ENCODE results near the gene LCMT1.

The LCMT1 gene

GRCh38 chr16:25093208-25094061 is 18.1 kb upstream of the LCMT1 start:
- H3K4me3 ChIP-seq (ENCODE audit: insufficient read depth, low read depth, low read length, poor library complexity, severe bottlenecking), result no peak overlapping the region
- no peaks in the 10 kb centered on the region for H3K9me3 ChIP-seq (ENCODE audit: control insufficient read depth, low read length)
- no peaks in the 10 kb centered on the region for H3K27me3 ChIP-seq (replicated peaks; ENCODE audit: control insufficient read depth, insufficient read depth, low read length, poor library complexity, severe bottlenecking)
- peaks cover 13% of the 10 kb centered on the region for H3K4me1 ChIP-seq (ENCODE audit: control insufficient read depth, insufficient read depth, low read length, poor library complexity, severe bottlenecking)
- no peak for DNase-seq
- H3K27ac ChIP-seq (ENCODE audit: insufficient read depth, low read length, poor library complexity, severe bottlenecking), result peak overlapping the region; percentile 14
- no peaks in the 10 kb centered on the region for H3K36me3 ChIP-seq (ENCODE audit: control insufficient read depth, insufficient read depth, low read length)

GRCh38 chr16:25094596-25094995 is 16.9 kb upstream of the LCMT1 start:
- Histone ChIP-seq H3K27ac (ENCODE audit: insufficient read depth, low read length, poor library complexity, severe bottlenecking) (no peak overlapping the region), H3K4me1 (ENCODE audit: control insufficient read depth, insufficient read depth, low read length, poor library complexity, severe bottlenecking) (peaks cover 13% of the 10 kb centered on the region), H3K36me3 (ENCODE audit: control insufficient read depth, insufficient read depth, low read length) (no peaks in the 10 kb centered on the region), H3K27me3 (replicated peaks; ENCODE audit: control insufficient read depth, insufficient read depth, low read length, poor library complexity, severe bottlenecking) (no peaks in the 10 kb centered on the region), H3K9me3 (ENCODE audit: control insufficient read depth, low read length) (no peaks in the 10 kb centered on the region), H3K4me3 (ENCODE audit: insufficient read depth, low read depth, low read length, poor library complexity, severe bottlenecking) (no peak overlapping the region)
- DNase-seq, result no peak

DNA sequence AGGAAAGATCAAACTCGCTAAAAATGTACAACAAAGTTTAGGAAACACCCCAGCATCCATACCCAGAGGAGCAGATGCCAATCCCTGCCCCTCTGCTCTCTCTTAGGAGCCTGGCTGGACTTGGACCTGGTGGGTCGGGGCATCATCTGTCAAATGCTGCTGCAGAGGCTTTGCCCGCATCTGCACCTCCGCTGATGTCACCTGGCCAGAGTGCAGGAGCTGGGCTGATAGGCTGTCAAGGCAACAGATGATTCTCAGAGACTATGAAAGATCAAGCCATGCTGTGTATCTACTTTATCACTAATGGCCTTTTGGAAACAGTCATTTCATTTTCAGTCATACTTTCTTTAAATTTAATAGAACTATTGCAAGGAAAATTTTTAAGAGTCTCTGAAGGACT is 15.9 kb upstream of the LCMT1 start:
- no peaks in the 10 kb centered on the region for H3K36me3 ChIP-seq (ENCODE audit: control insufficient read depth, insufficient read depth, low read length)
- no peaks in the 10 kb centered on the region for H3K9me3 ChIP-seq (ENCODE audit: control insufficient read depth, low read length)
- DNase-seq, result no peak
- H3K4me3 ChIP-seq (ENCODE audit: insufficient read depth, low read depth, low read length, poor library complexity, severe bottlenecking), result no peak overlapping the region
- H3K4me1 ChIP-seq (ENCODE audit: control insufficient read depth, insufficient read depth, low read length, poor library complexity, severe bottlenecking), result peaks cover 13% of the 10 kb centered on the region
- H3K27ac ChIP-seq (ENCODE audit: insufficient read depth, low read length, poor library complexity, severe bottlenecking), result no peak overlapping the region
- H3K27me3 ChIP-seq (replicated peaks; ENCODE audit: control insufficient read depth, insufficient read depth, low read length, poor library complexity, severe bottlenecking), result no peaks in the 10 kb centered on the region

DNA sequence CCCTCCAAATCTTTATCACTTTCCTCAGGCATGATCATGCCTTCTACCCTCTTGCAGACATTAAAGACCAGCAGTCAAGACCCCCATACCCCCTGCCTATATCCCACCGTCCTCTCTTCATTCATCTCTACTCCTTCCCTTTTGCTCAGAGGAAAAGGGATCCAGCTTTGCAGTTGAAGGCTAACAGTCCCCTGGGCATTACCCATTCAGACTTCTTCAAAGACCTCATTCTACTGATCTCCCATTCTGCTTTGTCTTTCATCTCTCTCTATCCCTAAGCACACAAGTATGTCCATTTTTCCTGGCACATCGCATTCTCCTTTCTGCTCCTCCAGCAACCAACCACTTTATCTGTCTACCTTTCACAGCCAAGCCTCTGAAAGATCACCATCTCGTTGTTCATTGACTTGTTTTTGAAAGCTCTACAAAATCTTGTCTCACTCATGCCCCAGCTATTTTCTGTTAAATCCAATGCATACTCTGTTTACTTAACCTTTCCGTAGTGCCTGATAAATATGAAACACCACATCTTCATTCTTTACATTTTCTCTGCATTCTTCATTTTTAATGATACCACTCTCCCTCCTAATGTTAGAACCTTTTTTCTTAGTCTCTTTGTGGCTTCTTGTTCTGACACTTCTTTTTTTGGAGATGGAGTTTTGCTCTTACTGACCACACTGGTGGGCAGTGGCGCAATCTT is 14.1 kb upstream of the LCMT1 start:
- Histone ChIP-seq H3K36me3 (ENCODE audit: control insufficient read depth, insufficient read depth, low read length) (no peaks in the 10 kb centered on the region), H3K4me1 (ENCODE audit: control insufficient read depth, insufficient read depth, low read length, poor library complexity, severe bottlenecking) (peaks cover 13% of the 10 kb centered on the region), H3K9me3 (ENCODE audit: control insufficient read depth, low read length) (no peaks in the 10 kb centered on the region), H3K4me3 (ENCODE audit: insufficient read depth, low read depth, low read length, poor library complexity, severe bottlenecking) (no peak overlapping the region), H3K27me3 (replicated peaks; ENCODE audit: control insufficient read depth, insufficient read depth, low read length, poor library complexity, severe bottlenecking) (no peaks in the 10 kb centered on the region), H3K27ac (ENCODE audit: insufficient read depth, low read length, poor library complexity, severe bottlenecking) (no peak overlapping the region)
- DNase-seq, result no peak

DNA sequence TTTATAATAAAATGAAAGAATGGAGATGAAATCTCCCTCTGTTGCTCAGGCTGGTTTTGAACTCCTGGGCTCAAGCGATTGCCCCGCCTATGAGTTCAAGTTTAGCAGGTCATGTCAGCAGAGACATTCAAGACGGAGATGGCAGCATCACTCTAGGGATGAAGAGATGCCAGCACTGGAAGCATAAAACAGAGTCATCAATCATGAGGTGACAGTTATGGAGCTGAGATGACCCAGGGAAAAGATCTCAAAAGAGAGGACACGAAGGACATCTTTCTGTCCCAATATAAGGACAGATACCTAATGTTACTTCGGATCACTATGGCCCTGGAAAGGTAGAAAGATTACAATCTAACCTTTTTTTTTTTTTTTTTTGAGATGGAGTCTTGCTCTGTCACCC is 11.0 kb upstream of the LCMT1 start:
- no peak for DNase-seq
- no peaks in the 10 kb centered on the region for H3K27me3 ChIP-seq (replicated peaks; ENCODE audit: control insufficient read depth, insufficient read depth, low read length, poor library complexity, severe bottlenecking)
- no peaks in the 10 kb centered on the region for H3K4me1 ChIP-seq (ENCODE audit: control insufficient read depth, insufficient read depth, low read length, poor library complexity, severe bottlenecking)
- no peaks in the 10 kb centered on the region for H3K9me3 ChIP-seq (ENCODE audit: control insufficient read depth, low read length)
- no peaks in the 10 kb centered on the region for H3K36me3 ChIP-seq (ENCODE audit: control insufficient read depth, insufficient read depth, low read length)
- H3K4me3 ChIP-seq (ENCODE audit: insufficient read depth, low read depth, low read length, poor library complexity, severe bottlenecking), result no peak overlapping the region
- no peak overlapping the region for H3K27ac ChIP-seq (ENCODE audit: insufficient read depth, low read length, poor library complexity, severe bottlenecking)

- peak; percentile 56 to 70 (median 61) for DNase-seq
- H3K36me3 ChIP-seq (ENCODE audit: control insufficient read depth, insufficient read depth, low read length), result no peaks in the 10 kb centered on the region
- peak overlapping the region; percentile 83 for H3K4me3 ChIP-seq (ENCODE audit: insufficient read depth, low read depth, low read length, poor library complexity, severe bottlenecking)
- no peaks in the 10 kb centered on the region for H3K27me3 ChIP-seq (replicated peaks; ENCODE audit: control insufficient read depth, insufficient read depth, low read length, poor library complexity, severe bottlenecking)
- peaks cover 9% of the 10 kb centered on the region for H3K4me1 ChIP-seq (ENCODE audit: control insufficient read depth, insufficient read depth, low read length, poor library complexity, severe bottlenecking)
- H3K27ac ChIP-seq (ENCODE audit: insufficient read depth, low read length, poor library complexity, severe bottlenecking), result peak overlapping the region; percentile 51
- no peaks in the 10 kb centered on the region for H3K9me3 ChIP-seq (ENCODE audit: control insufficient read depth, low read length)
Observed at GRCh38 chr16:25106567-25107465, 4.7 kb upstream of the LCMT1 start.

GRCh38 chr16:25107466-25107792 is 4.1 kb upstream of the LCMT1 start:
- H3K27ac ChIP-seq (ENCODE audit: insufficient read depth, low read length, poor library complexity, severe bottlenecking), result peak overlapping the region; percentile 51
- no peak for DNase-seq
- H3K4me3 ChIP-seq (ENCODE audit: insufficient read depth, low read depth, low read length, poor library complexity, severe bottlenecking), result peak overlapping the region; percentile 83
- H3K9me3 ChIP-seq (ENCODE audit: control insufficient read depth, low read length), result no peaks in the 10 kb centered on the region
- no peaks in the 10 kb centered on the region for H3K27me3 ChIP-seq (replicated peaks; ENCODE audit: control insufficient read depth, insufficient read depth, low read length, poor library complexity, severe bottlenecking)
- peaks cover 16% of the 10 kb centered on the region for H3K4me1 ChIP-seq (ENCODE audit: control insufficient read depth, insufficient read depth, low read length, poor library complexity, severe bottlenecking)
- H3K36me3 ChIP-seq (ENCODE audit: control insufficient read depth, insufficient read depth, low read length), result no peaks in the 10 kb centered on the region

DNA sequence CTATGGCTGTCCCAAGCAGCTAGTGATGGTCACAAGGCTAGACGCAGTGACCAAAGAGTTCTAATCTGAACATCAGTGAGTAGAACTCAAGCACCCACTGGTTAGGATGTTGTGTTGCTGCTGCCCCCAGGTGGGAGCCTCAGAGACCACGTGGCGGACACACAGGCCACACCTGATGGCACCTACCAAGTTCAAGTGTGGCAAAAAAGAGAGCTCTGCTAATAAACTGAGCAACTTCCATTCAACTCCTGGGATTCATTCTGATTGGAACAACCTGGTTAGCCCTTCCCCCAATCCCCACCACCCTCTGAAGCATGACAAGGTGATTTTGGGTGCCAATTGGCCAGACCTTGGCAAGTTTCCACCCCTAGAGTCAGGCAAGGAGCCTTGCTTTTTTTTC is 3.5 kb upstream of the LCMT1 start:
- Histone ChIP-seq H3K27ac (ENCODE audit: insufficient read depth, low read length, poor library complexity, severe bottlenecking) (no peak overlapping the region), H3K9me3 (ENCODE audit: control insufficient read depth, low read length) (no peaks in the 10 kb centered on the region), H3K27me3 (replicated peaks; ENCODE audit: control insufficient read depth, insufficient read depth, low read length, poor library complexity, severe bottlenecking) (no peaks in the 10 kb centered on the region), H3K4me1 (ENCODE audit: control insufficient read depth, insufficient read depth, low read length, poor library complexity, severe bottlenecking) (peaks cover 17% of the 10 kb centered on the region), H3K4me3 (ENCODE audit: insufficient read depth, low read depth, low read length, poor library complexity, severe bottlenecking) (no peak overlapping the region), H3K36me3 (ENCODE audit: control insufficient read depth, insufficient read depth, low read length) (no peaks in the 10 kb centered on the region)
- peak in 1 of 3 donors; percentile 6 for DNase-seq

DNA sequence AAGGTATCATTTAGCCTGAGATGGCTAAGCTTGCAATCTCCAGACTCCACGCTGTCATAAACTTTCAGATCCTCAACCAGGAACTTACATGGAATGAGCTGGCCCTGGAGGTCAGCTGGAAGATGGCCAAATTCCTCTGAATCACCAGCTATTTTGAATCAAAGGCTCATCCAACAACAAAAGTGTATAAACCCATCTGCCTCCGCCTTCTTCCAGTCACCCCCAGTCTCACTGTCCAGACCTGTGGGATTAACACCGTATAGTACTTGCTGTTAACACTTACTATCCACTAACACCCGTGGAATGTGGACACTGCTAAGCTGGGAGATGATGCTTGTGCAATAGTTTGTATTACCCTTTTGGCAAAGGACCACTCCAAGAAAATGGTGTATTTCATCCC is 1.9 kb upstream of the LCMT1 start:
- no peaks in the 10 kb centered on the region for H3K36me3 ChIP-seq (ENCODE audit: control insufficient read depth, insufficient read depth, low read length)
- no peaks in the 10 kb centered on the region for H3K9me3 ChIP-seq (ENCODE audit: control insufficient read depth, low read length)
- DNase-seq, result no peak
- H3K27me3 ChIP-seq (replicated peaks; ENCODE audit: control insufficient read depth, insufficient read depth, low read length, poor library complexity, severe bottlenecking), result no peaks in the 10 kb centered on the region
- no peak overlapping the region for H3K27ac ChIP-seq (ENCODE audit: insufficient read depth, low read length, poor library complexity, severe bottlenecking)
- no peak overlapping the region for H3K4me3 ChIP-seq (ENCODE audit: insufficient read depth, low read depth, low read length, poor library complexity, severe bottlenecking)
- peaks cover 17% of the 10 kb centered on the region for H3K4me1 ChIP-seq (ENCODE audit: control insufficient read depth, insufficient read depth, low read length, poor library complexity, severe bottlenecking)
